Endothelial cell (in vitro differentiated cells): Measurements from ENCODE around the gene KCNMA1. TPM values are rescaled to one million over a fixed set of nuclear protein-coding genes. Genes with fewer than 3 reads are reported as not detected.
"Not testable (repeated sequence)": the region's sequence is repeated elsewhere in the genome, so short reads cannot be mapped to it uniquely, and the experiment has no call there.

ENCODE experiments used
- DNase-seq: peaks from one replicate; pipeline ENCODE4 v3.0.0; 2021; ENCODE audit warnings: low spot score
- H3K27ac Mint-ChIP-seq: one replicate; pipeline ENCODE4 v1.8.0; 2021; ENCODE audit warnings: mixed read lengths, inconsistent platforms; ENCODE audit not compliant: unreplicated experiment
- H3K27me3 Mint-ChIP-seq: one replicate; pipeline ENCODE4 v1.8.0; 2021; ENCODE audit warnings: mild to moderate bottlenecking, moderate library complexity, mixed read lengths, inconsistent platforms; ENCODE audit not compliant: unreplicated experiment
- H3K36me3 Mint-ChIP-seq: one replicate; pipeline ENCODE4 v1.8.0; 2021; ENCODE audit warnings: mild to moderate bottlenecking, low read depth, mixed read lengths, inconsistent platforms; ENCODE audit not compliant: unreplicated experiment
- H3K4me1 Mint-ChIP-seq: one replicate; pipeline ENCODE4 v1.8.0; 2021; ENCODE audit warnings: mild to moderate bottlenecking, mixed read lengths, inconsistent platforms; ENCODE audit not compliant: unreplicated experiment
- H3K4me3 Mint-ChIP-seq: one replicate; pipeline ENCODE4 v1.8.0; 2021; ENCODE audit warnings: mild to moderate bottlenecking, mixed read lengths, inconsistent platforms; ENCODE audit not compliant: unreplicated experiment
- H3K9me3 Mint-ChIP-seq: one replicate; pipeline ENCODE4 v1.8.0; 2021; ENCODE audit warnings: mixed read lengths, inconsistent platforms; ENCODE audit not compliant: unreplicated experiment
- total RNA-seq: library from RNA; stranded (reverse); fragmentation: NEBNext Ultra II Directional; extraction: Animal tissue kit (Norgen Biotek cat#: 25700); gene quantifications from one replicate; pipeline ENCODE4 v1.2.1, GENCODE V29; 2021; ENCODE audit not compliant: unreplicated experiment
- TF ChIP-seq, protein P1 (sequence below): fragments of 200-600 bp; sonication (generic); IDR thresholded peaks from one replicate; pipeline ENCODE4 v1.5.0; 2021; ENCODE audit warnings: antibody characterized with exemption; ENCODE audit not compliant: unreplicated experiment

The KCNMA1 gene
- total RNA-seq, 1 donor from 2014 or later = 5.1 TPM

DNA sequence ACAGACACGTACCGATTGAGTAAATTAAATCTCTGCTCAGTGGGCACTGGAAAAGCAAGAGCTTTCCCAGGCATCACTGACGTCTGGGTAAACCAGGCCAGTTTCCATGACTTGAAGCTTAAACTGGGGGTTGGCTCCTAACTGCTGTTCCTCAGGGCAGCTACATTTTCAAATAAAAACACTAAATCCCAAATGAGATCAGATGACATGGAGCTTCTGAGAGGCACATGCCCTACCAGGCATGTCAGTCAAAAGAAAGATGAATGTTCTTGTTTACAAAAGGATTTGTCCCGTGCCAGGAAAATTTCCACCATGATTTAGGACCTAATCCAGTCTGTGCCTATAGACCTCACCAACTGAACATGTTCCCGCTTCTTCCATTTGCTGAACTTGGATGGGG is 220.2 kb downstream of the KCNMA1 start:
- Mint-ChIP-seq H3K27me3 (no peaks in the 10 kb centered on the region), H3K4me3 (no peak overlapping the region), H3K36me3 (no peaks in the 10 kb centered on the region), H3K9me3 (no peaks in the 10 kb centered on the region), H3K4me1 (peaks cover 3% of the 10 kb centered on the region), H3K27ac (no peak overlapping the region)
- TF ChIP-seq, protein P1, sequence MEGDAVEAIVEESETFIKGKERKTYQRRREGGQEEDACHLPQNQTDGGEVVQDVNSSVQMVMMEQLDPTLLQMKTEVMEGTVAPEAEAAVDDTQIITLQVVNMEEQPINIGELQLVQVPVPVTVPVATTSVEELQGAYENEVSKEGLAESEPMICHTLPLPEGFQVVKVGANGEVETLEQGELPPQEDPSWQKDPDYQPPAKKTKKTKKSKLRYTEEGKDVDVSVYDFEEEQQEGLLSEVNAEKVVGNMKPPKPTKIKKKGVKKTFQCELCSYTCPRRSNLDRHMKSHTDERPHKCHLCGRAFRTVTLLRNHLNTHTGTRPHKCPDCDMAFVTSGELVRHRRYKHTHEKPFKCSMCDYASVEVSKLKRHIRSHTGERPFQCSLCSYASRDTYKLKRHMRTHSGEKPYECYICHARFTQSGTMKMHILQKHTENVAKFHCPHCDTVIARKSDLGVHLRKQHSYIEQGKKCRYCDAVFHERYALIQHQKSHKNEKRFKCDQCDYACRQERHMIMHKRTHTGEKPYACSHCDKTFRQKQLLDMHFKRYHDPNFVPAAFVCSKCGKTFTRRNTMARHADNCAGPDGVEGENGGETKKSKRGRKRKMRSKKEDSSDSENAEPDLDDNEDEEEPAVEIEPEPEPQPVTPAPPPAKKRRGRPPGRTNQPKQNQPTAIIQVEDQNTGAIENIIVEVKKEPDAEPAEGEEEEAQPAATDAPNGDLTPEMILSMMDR = no peak
- DNase-seq = no peak

DNA sequence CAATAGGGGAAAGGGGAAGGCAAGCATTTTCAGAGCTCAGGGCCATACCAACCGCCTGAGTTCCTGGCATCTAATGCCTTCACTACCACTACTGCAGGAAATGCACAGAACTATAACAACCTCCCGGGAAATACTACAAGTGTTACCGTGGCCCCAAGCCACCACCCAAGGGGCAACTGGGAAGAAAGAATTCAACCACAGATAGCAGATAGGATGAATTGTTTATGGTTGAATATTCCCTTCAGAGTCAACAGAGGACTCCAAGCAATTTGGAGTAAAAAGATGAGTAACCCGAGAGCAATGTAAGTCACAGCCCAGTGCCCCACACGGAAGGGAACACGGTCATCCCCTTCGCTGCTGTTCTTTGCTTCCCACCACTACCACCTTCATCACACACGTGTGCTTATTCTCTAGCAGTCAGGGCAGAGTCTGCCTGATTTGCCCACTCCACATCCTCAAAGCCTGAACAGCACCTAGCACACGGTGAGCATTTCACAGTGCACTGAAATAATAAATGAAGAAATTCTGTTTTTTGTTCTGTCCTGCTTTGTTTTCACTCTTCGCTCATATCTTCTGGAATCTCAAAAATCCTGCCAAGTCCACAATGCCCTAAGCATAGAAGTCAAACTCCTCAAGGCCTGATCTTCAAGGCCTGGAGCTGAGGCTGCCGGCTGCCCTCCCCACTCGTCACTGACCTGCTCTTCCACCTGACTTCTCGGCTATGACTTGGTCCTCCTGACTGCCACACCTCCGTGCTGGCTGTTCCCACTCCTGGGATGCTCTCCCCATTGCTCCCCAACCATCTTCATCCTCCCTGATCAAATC is 221.1 kb downstream of the KCNMA1 start:
- H3K27ac Mint-ChIP-seq = no peak overlapping the region
- TF ChIP-seq, protein P1 = no peak
- no peaks in the 10 kb centered on the region for H3K9me3 Mint-ChIP-seq
- peaks cover 3% of the 10 kb centered on the region for H3K4me1 Mint-ChIP-seq
- H3K27me3 Mint-ChIP-seq = no peaks in the 10 kb centered on the region
- H3K4me3 Mint-ChIP-seq = no peak overlapping the region
- no peak for DNase-seq
- H3K36me3 Mint-ChIP-seq = no peaks in the 10 kb centered on the region

DNA sequence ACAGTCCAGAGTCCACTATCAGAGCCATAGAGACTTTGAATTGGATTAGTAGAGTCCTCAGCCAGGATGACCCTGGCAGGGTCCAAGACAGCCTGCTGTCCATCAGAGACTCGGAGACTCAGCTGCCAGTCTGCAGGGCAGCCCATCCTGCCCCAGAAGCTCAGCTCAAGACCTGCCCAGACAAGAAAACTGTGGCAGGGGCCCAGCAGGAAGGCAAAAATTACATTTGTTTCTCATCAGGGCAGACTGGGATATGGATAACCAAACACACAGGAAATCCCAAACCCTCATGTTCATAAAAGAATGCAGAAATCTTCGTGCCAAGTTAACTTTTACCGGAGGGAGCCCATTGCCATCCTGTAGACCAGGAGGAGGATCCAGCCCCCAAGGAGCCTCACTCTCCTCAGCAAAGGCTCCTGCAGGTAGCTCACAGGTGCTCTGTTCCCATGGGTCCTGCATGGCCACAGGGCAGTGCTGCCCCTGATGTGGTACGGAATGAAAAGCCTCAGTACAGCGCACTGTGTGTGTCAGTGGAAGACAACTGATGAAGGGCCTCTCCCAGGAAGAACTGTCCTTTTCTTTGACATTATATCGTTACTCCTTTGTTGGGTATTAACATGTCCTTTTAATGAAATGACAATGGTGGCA is 222.2 kb downstream of the KCNMA1 start:
- Mint-ChIP-seq H3K4me3 (no peak overlapping the region), H3K27me3 (peaks cover 3% of the 10 kb centered on the region), H3K9me3 (no peaks in the 10 kb centered on the region), H3K27ac (no peak overlapping the region), H3K36me3 (no peaks in the 10 kb centered on the region), H3K4me1 (peaks cover 6% of the 10 kb centered on the region)
- no peak for DNase-seq
- TF ChIP-seq, protein P1 = no peak

DNA sequence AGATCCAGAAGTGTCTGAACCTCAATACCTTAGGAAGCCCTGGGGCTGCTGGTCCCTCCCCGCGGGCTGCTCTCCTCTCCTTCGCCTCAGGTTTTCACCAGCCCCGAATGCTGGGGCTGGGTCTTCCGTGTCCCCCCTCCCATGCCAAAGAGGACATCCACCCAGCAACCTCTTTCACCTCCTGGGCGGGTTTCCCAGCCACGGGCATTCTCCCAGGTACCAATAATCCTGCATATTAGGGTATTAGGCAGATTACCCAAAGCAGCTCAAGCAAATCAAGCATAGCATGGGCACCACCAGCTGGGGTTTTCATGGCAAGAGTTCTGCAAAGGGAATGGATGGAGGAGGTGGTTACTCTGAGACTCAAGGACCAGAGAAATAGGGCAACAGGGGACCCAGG is 224.4 kb downstream of the KCNMA1 start:
- Mint-ChIP-seq H3K4me3 (no peak overlapping the region), H3K36me3 (no peaks in the 10 kb centered on the region), H3K27me3 (peaks cover 3% of the 10 kb centered on the region), H3K4me1 (peaks cover 10% of the 10 kb centered on the region), H3K9me3 (no peaks in the 10 kb centered on the region), H3K27ac (no peak overlapping the region)
- no peak for DNase-seq
- TF ChIP-seq, protein P1 = no peak

DNA sequence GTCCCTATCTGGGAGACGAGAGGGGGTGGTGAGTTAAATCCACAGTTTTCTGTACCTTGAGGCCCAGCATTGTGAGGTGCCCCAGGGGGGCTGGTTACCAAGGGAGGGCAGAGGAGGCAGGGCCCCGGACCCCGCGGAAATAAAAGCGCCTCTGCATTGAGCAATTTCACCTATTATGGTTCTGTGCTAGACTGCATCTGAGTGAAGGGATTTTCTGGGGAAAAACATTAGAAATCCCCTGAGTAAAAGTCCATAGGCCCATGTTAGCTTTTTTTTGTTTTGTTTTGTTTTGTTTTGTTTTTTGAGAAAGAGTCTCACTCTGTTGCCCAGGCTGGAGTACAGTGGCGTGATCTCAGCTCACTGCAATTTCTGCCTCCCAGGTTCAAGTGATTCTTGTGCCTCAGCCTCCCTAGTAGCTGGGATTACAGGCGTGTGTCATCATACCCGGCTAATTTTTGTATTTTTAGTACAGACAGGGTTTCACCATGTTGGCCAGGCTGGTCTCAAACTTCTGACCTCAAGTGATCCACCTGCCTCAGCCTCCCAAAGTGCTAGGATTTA is 225.0 kb downstream of the KCNMA1 start:
- not testable (repeated sequence) for H3K9me3 Mint-ChIP-seq, H3K27ac Mint-ChIP-seq, H3K4me3 Mint-ChIP-seq, H3K27me3 Mint-ChIP-seq, DNase-seq, H3K36me3 Mint-ChIP-seq
- peaks cover 13% of the 10 kb centered on the region for H3K4me1 Mint-ChIP-seq
